ENCODE results near the gene PATZ1. TPM values are rescaled to one million over a fixed set of nuclear protein-coding genes. Genes with fewer than 3 reads are reported as not detected.

The PATZ1 gene
- total and polyA plus RNA-seq, 9 of the 15 experiments (the other 6 are each of a cell fraction or from before 2014, with no cell fraction given): 0.63 to 7.8 (median 4.2) TPM

- TF ChIP-seq TOE1 (IDR thresholded peaks at IDR 0.05; ENCODE audit: borderline replicate concordance) (no peak), TOE1 (CRISPR knock-in tag; IDR thresholded peaks at IDR 0.05; ENCODE audit: borderline replicate concordance, low read depth) (no peak), JUNB (CRISPR knock-in tag; conservative IDR thresholded peaks at IDR 0.05) (no peak), NFE2L1 (tag; IDR thresholded peaks at IDR 0.05; ENCODE audit: borderline replicate concordance, low read depth) (no peak)
Observed at GRCh38 chr22:31305194-31305593, 41.0 kb downstream of the PATZ1 start (continued).

GRCh38 chr22:31302537-31302936, 43.6 kb downstream of the PATZ1 start:
- H3K27me3 ChIP-seq (ENCODE audit: control insufficient read depth in 2 of 2, insufficient read depth in 2 of 2, low read length in 2 of 2): no peaks in the 10 kb centered on the region
- in situ Hi-C loops (cut with MboI): no loop called here
- ATAC-seq (no peak), DNase-seq (ENCODE audit: extremely low read depth in 1 of 4, low spot score in 3 of 4) (no peak), FAIRE-seq (no peak)
- no peaks in the 10 kb centered on the region for H4K20me1 ChIP-seq (replicated peaks; ENCODE audit: control insufficient read depth, insufficient read depth, low read length)
- TF ChIP-seq ZNF239 (CRISPR knock-in tag; IDR thresholded peaks at IDR 0.05): no peak
- no peak for TF ChIP-seq PHF21A (IDR thresholded peaks at IDR 0.05; ENCODE audit: borderline replicate concordance, low read depth)
- no peak for TF ChIP-seq KDM2B (CRISPR knock-in tag; IDR thresholded peaks at IDR 0.05)
- no peak for TF ChIP-seq TOE1 (IDR thresholded peaks at IDR 0.05; ENCODE audit: borderline replicate concordance)
- no peak for TF ChIP-seq TOE1 (CRISPR knock-in tag; IDR thresholded peaks at IDR 0.05; ENCODE audit: borderline replicate concordance, low read depth)
- TF ChIP-seq ZNF699 (CRISPR knock-in tag; IDR thresholded peaks at IDR 0.05; ENCODE audit: insufficient replicate concordance): no peak
- TF ChIP-seq ZNF316 (IDR thresholded peaks at IDR 0.05): no peak
- no peak for TF ChIP-seq SMC3 (conservative IDR thresholded peaks at IDR 0.05; ENCODE audit: insufficient read depth, low read depth, low read length)
- no peak for TF ChIP-seq TSC22D4 (tag; IDR thresholded peaks at IDR 0.05)
- no peak for TF ChIP-seq KDM1A (IDR thresholded peaks at IDR 0.05)
- no peak for TF ChIP-seq ZBTB26 (CRISPR knock-in tag; IDR thresholded peaks at IDR 0.05)
- no peak for TF ChIP-seq SMAD3 (CRISPR knock-in tag; conservative IDR thresholded peaks at IDR 0.05)
- no peak for TF ChIP-seq U2AF1 (optimal IDR thresholded peaks at IDR 0.05; ENCODE audit: low read depth, low read length)
- H3K9me3 ChIP-seq (replicated peaks; ENCODE audit: control insufficient read depth, insufficient read depth, low read depth, low read length): no peaks in the 10 kb centered on the region
- intact Hi-C loops (cut with micrococcal nuclease): no loop called here
- no peaks in the 10 kb centered on the region for H3K4me1 ChIP-seq (replicated peaks in 1 of 2; ENCODE audit: control insufficient read depth in 2 of 2, insufficient read depth in 2 of 2, low read length in 2 of 2)
- no peak overlapping the region for H3K4me2 ChIP-seq (ENCODE audit: insufficient read depth, low read length)
- ChIA-PET CTCF (ENCODE audit: low intra/inter-chr PET ratio) (no interaction called here), POLR2A (interaction anchor here (0.6 kb wide), 1 partner anchor 21 kb away, joined by 4 read pairs; no protein-coding TSS in a partner anchor)
- no peak overlapping the region for H2AFZ ChIP-seq (ENCODE audit: low read depth, low read length)
- no peaks in the 10 kb centered on the region for H3K79me2 ChIP-seq (ENCODE audit: control insufficient read depth, insufficient read depth, low read length)
- no TSS peak for BruUV-seq (replicated peaks)
- no peak overlapping the region for H3K4me3 ChIP-seq
- no peaks in the 10 kb centered on the region for H3K9me1 ChIP-seq (ENCODE audit: control insufficient read depth, insufficient read depth, low read length)
- WGBS (ENCODE audit: insufficient coverage, low coverage, missing lambda C conversion rate): 8% methylated on average over 3 of the region's 3 CpGs
- no peaks in the 10 kb centered on the region for H3K36me3 ChIP-seq (ENCODE audit: control insufficient read depth, insufficient read depth, low read length)
- H3K27ac ChIP-seq (ENCODE audit: extremely low read depth, low read depth, low read length): no peak overlapping the region
- H3K9ac ChIP-seq (ENCODE audit: insufficient read depth in 1 of 2, low read depth in 2 of 2, low read length in 2 of 2): no peak overlapping the region

Data from K562 (cell line).